ENCODE results near the gene PDLIM1.

DNA sequence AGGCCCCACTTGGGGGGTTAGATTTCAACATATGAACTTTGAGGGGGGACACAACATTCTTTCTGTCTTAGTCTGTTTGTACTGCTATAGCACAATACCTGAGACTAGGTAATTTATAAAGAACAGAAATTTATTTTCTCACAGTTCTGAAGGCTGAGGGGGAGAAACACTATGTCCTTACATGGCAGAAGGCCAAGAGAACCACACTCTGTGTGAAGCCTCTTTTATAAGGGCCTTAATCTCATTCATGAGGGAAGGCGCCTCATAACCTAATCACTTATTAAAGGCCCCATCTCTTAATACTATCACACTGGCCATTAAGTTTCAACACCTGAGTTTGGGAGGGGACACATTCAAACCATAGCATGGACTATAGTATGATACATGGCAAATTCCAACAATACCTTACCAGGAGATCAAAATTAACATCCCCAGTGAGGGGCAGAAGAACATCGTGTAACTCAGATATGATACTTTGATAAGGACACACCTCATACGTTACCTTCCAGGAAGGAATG is 9.3 kb upstream of the PDLIM1 start:
- TF ChIP-seq CTCF (IDR thresholded peaks at IDR 0.05; ENCODE audit: low read length) (no peak), EZH2 (optimal IDR thresholded peaks at IDR 0.05; ENCODE audit: low read depth, low read length) (no peak), EZH2phosphoT487 (IDR thresholded peaks at IDR 0.05; ENCODE audit: low read length) (no peak)
